A549 (cell line): Measurements from ENCODE around the gene PPP2R2C. TPM values are rescaled to one million over a fixed set of nuclear protein-coding genes. Genes with fewer than 3 reads are reported as not detected.

Source experiments
- ATAC-seq, 2 experiments: fragments of 200-7000 bp in 1 of 2; fragments of >200 bp in 1 of 2; cut with Nextera tagmentation in 1 of 2; cut with Tn5 transposase in 1 of 2; 3 replicates each; pipeline versions ENCODE4 v1.8.0 to v1.9.1; 2018 to 2020; ENCODE audit warnings: mild to moderate bottlenecking in 1 of 2, moderate library complexity in 1 of 2
- CTCF ChIA-PET: fragments of 300-600 bp; sonication (Branson Sonifier 250); formaldehyde crosslinking; extraction: SDS; loops from one replicate; lab custom pipeline; 2021; ENCODE audit warnings: antibody characterized with exemption, inconsistent platforms; lab: Yijun Ruan, JAX
- POLR2A ChIA-PET: fragments of 350-600 bp; formaldehyde crosslinking; extraction: SDS; loops from one replicate; lab custom pipeline; 2021; ENCODE audit warnings: antibody characterized with exemption, inconsistent platforms; lab: Yijun Ruan, JAX
- DNase-seq, 2 experiments: peaks; one replicate each; pipeline versions ENCODE4 v3.0.0 to v3.0.0-alpha.2; 2011 to 2016; ENCODE audit warnings: low read depth in 1 of 2, low spot score in 1 of 2
- FAIRE-seq: peaks from 2 replicates; lab custom pipeline; 2011; peaks lifted over from hg19 to GRCh38; lab: Jason Lieb, UNC
- H3K27ac ChIP-seq, 2 experiments: fragments of >200 bp; sonication (Bioruptor Twin); formaldehyde crosslinking; 3 replicates each; pipeline ENCODE4 v1.5.1; 2016 to 2017
- H3K4me1 ChIP-seq: fragments of >200 bp; sonication (Bioruptor Twin); formaldehyde crosslinking; 3 replicates; pipeline ENCODE4 v1.6.1; 2016
- H3K4me2 ChIP-seq: fragments of >200 bp; sonication (Bioruptor Twin); formaldehyde crosslinking; 3 replicates; pipeline ENCODE4 v1.6.1; 2016
- H3K4me3 ChIP-seq: fragments of >200 bp; sonication (Bioruptor Twin); formaldehyde crosslinking; 3 replicates; pipeline ENCODE4 v1.5.1; 2016
- H3K9me3 ChIP-seq: fragments of >200 bp; sonication (Bioruptor Twin); formaldehyde crosslinking; 3 replicates; pipeline ENCODE4 v1.6.1; 2016
- BHLHE40 ChIP-seq: IDR thresholded peaks from 2 replicates; pipeline ENCODE4 v1.6.1; 2012; ENCODE audit warnings: low read depth, low read length, inconsistent platforms
- CBX8 ChIP-seq: fragments of 200-600 bp; sonication (generic); IDR thresholded peaks from 2 replicates; pipeline ENCODE4 v1.6.1; 2016
- CHD2 ChIP-seq: fragments of 150-350 bp; IDR thresholded peaks from 2 replicates; pipeline ENCODE4 v1.6.1; 2014; ENCODE audit warnings: low read length; ENCODE audit not compliant: partially characterized antibody
- CTCF ChIP-seq: fragments of >200 bp; sonication (Bioruptor Twin); formaldehyde crosslinking; IDR thresholded peaks from 3 replicates; pipeline ENCODE4 v1.5.1; 2016
- ELK1 ChIP-seq: fragments of 150-350 bp; IDR thresholded peaks from 2 replicates; pipeline ENCODE4 v1.6.1; 2014; ENCODE audit warnings: low read depth, mild to moderate bottlenecking, low read length
- EP300 ChIP-seq, 2 experiments: fragments of >200 bp; sonication (Bioruptor Twin); formaldehyde crosslinking; IDR thresholded peaks; 2 replicates in 1 of 2; 3 replicates in 1 of 2; pipeline ENCODE4 v1.6.1; 2016 to 2017
- FOSL2 ChIP-seq, 2 experiments: fragments of 450-650 bp in 1 of 2; fragments of >200 bp in 1 of 2; sonication (Bioruptor Twin) in 1 of 2; formaldehyde crosslinking; IDR thresholded peaks; 2 replicates each; pipeline versions ENCODE4 v1.5.0 to v1.6.1; 2016 to 2020; ENCODE audit warnings: mild to moderate bottlenecking in 1 of 2, moderate library complexity in 1 of 2
- HDAC2 ChIP-seq: fragments of 200-600 bp; sonication (generic); IDR thresholded peaks from 2 replicates; pipeline ENCODE4 v1.6.1; 2016
- HEYL ChIP-seq: fragments of 250-450 bp; sonication (Bioruptor Pico); IDR thresholded peaks from 2 replicates; pipeline ENCODE4 v1.8.0; 2021; ENCODE audit warnings: mild to moderate bottlenecking, moderate library complexity
- HMGXB4 ChIP-seq: fragments of 250-450 bp; sonication (Bioruptor Pico); IDR thresholded peaks from 2 replicates; pipeline ENCODE4 v1.5.0; 2021; ENCODE audit warnings: mild to moderate bottlenecking, moderate library complexity, borderline replicate concordance
- HOXB5 ChIP-seq: fragments of 250-450 bp; sonication (Bioruptor Pico); IDR thresholded peaks from 2 replicates; pipeline ENCODE4 v1.5.0; 2020; ENCODE audit warnings: mild to moderate bottlenecking, moderate library complexity
- JUN ChIP-seq, 2 experiments: fragments of >200 bp; sonication (Bioruptor Twin); formaldehyde crosslinking; IDR thresholded peaks; 2 replicates in 1 of 2; 3 replicates in 1 of 2; pipeline ENCODE4 v1.6.1; 2016 to 2017
- KDM5A ChIP-seq: fragments of 200-600 bp; sonication (generic); IDR thresholded peaks from 2 replicates; pipeline ENCODE4 v1.6.1; 2016; ENCODE audit warnings: antibody characterized with exemption, mild to moderate bottlenecking
- RAD21 ChIP-seq, 2 experiments: fragments of >200 bp in 1 of 2; sonication (Bioruptor Twin) in 1 of 2; formaldehyde crosslinking in 1 of 2; IDR thresholded peaks in 1 of 2; conservative IDR thresholded peaks in 1 of 2; 2 replicates in 1 of 2; 3 replicates in 1 of 2; pipeline ENCODE4 v1.6.1; 2012 to 2018; ENCODE audit warnings: inconsistent platforms in 1 of 2
- RARB ChIP-seq: fragments of 250-450 bp; sonication (Bioruptor Pico); IDR thresholded peaks from 2 replicates; pipeline ENCODE4 v1.8.0; 2021; ENCODE audit warnings: mild to moderate bottlenecking, moderate library complexity
- RCOR1 ChIP-seq: fragments of 150-350 bp; IDR thresholded peaks from 2 replicates; pipeline ENCODE4 v1.6.1; 2014; ENCODE audit warnings: antibody characterized with exemption, low read length, low read depth
- RFX5 ChIP-seq: fragments of 450-650 bp; IDR thresholded peaks from 2 replicates; pipeline ENCODE4 v1.7.1; 2014; ENCODE audit warnings: antibody characterized with exemption, mild to moderate bottlenecking, moderate library complexity
- SMC3 ChIP-seq: fragments of >200 bp; sonication (Bioruptor Twin); formaldehyde crosslinking; IDR thresholded peaks from 3 replicates; pipeline ENCODE4 v1.6.1; 2018; ENCODE audit warnings: inconsistent platforms
- ZFP36 ChIP-seq: fragments of 450-650 bp; IDR thresholded peaks from 2 replicates; pipeline ENCODE4 v1.6.1; 2014; ENCODE audit warnings: borderline replicate concordance; ENCODE audit not compliant: partially characterized antibody
- WGBS: methylation state at CpG from one replicate; pipeline ENCODE4 v1.1.6; 2017; ENCODE audit errors: missing lambda C conversion rate; 5-methylcytosine and 5-hydroxymethylcytosine counted together
- polyA plus RNA-seq, 4 experiments: library from polyadenylated mRNA; depleted of rRNA in 3 of 4; stranded (reverse); fragments of >200 nt; fragmentation: RNase III in 1 of 4; extraction: RNeasy Plus Mini Kit Qiagen cat#74134 plus additional on column Dnase treatment in 1 of 4; gene quantifications; 2 replicates in 3 of 4; 3 replicates in 1 of 4; pipeline ENCODE4 v1.2.3, GENCODE V29; 2011 to 2017

The PPP2R2C gene
- polyA plus RNA-seq, 2 of the 4 experiments (the other 2 are of a cell fraction) = 23.9 to 29.4 TPM

GRCh38 chr4:6333301-6334202, 138.9 kb downstream of the PPP2R2C start:
- TF ChIP-seq CTCF (peak; percentile 29; the same call in 1 of the 3 replicates), FOSL2 (IDR thresholded peaks at IDR 0.05) (no peak), FOSL2 (CRISPR knock-in tag; IDR thresholded peaks at IDR 0.05) (no peak), SMC3 (no peak), RARB (CRISPR knock-in tag) (no peak), JUN (IDR thresholded peaks at IDR 0.05) (no peak), RCOR1 (no peak)
- no peak for FAIRE-seq
- Histone ChIP-seq H3K4me2 (no peak overlapping the region), H3K4me3 (no peak overlapping the region), H3K9me3 (no peaks in the 10 kb centered on the region), H3K4me1 (no peaks in the 10 kb centered on the region), H3K27ac (no peak overlapping the region)
- no peak for ATAC-seq
- CTCF ChIA-PET = interaction anchor here (1.0 to 13.8 kb wide), 11 partner anchors 9 to 335 kb away, joined by 3 to 408 read pairs (median 11); no protein-coding TSS in a partner anchor
- POLR2A ChIA-PET = no interaction called here
- 86% methylated on average over 16 of the region's 19 CpGs for WGBS
- DNase-seq = peak in 1 of 2 experiments; percentile 37

- Histone ChIP-seq H3K4me2 (no peak overlapping the region), H3K4me1 (no peaks in the 10 kb centered on the region), H3K9me3 (no peaks in the 10 kb centered on the region), H3K4me3 (no peak overlapping the region), H3K27ac (no peak overlapping the region)
- FAIRE-seq = no peak
- POLR2A ChIA-PET = no interaction called here
- ATAC-seq = no peak
- 90% methylated on average over 6 of the region's 6 CpGs for WGBS
- CTCF ChIA-PET = interaction anchor here (1.0 to 13.8 kb wide), 15 partner anchors 10 to 334 kb away, joined by 4 to 408 read pairs (median 8); no protein-coding TSS in a partner anchor
- TF ChIP-seq HDAC2 (no peak), ZFP36 (peak; percentile 70)
- DNase-seq = no peak
These were observed 139.8 kb downstream of the PPP2R2C start for GRCh38 chr4:6332669-6333050.

- no peak for FAIRE-seq
- no peaks in the 10 kb centered on the region for H3K4me1 ChIP-seq
- TF ChIP-seq RAD21 (conservative IDR thresholded peaks at IDR 0.05 in 1 of 2, IDR thresholded peaks at IDR 0.05 in 1 of 2) (peak; percentile 23 to 49; a peak in 2 of 5 replicates), CTCF (peak; percentile 48), HDAC2 (no peak)
- WGBS = 73% methylated on average over 14 of the region's 18 CpGs
- no peak overlapping the region for H3K4me2 ChIP-seq
- no peak overlapping the region for H3K27ac ChIP-seq
- peak in 1 of 2 experiments; percentile 52; a peak in 3 of 6 replicates for ATAC-seq
- no peak overlapping the region for H3K4me3 ChIP-seq
- H3K9me3 ChIP-seq = no peaks in the 10 kb centered on the region
- CTCF ChIA-PET = interaction anchor here (0.9 to 13.8 kb wide), 23 partner anchors 11 to 343 kb away, joined by 3 to 408 read pairs (median 6); no protein-coding TSS in a partner anchor
- peak in 1 of 2 experiments; percentile 13 for DNase-seq
- POLR2A ChIA-PET = no interaction called here
These were observed 140.3 kb downstream of the PPP2R2C start for GRCh38 chr4:6332042-6332668.

- FAIRE-seq = no peak
- TF ChIP-seq RARB (CRISPR knock-in tag) (no peak), KDM5A (no peak), CHD2 (no peak), BHLHE40 (no peak), HMGXB4 (CRISPR knock-in tag) (no peak), CBX8 (no peak), RFX5 (no peak), ELK1 (no peak), HEYL (no peak), HDAC2 (no peak), HOXB5 (no peak), JUN (IDR thresholded peaks at IDR 0.05) (no peak), EP300 (IDR thresholded peaks at IDR 0.05) (no peak)
These were observed 140.9 kb downstream of the PPP2R2C start for GRCh38 chr4:6331468-6331867.

More at GRCh38 chr4:6331468-6331867, 140.9 kb downstream of the PPP2R2C start:
- Histone ChIP-seq H3K27ac (no peak overlapping the region), H3K4me1 (no peaks in the 10 kb centered on the region), H3K4me3 (no peak overlapping the region), H3K9me3 (no peaks in the 10 kb centered on the region), H3K4me2 (no peak overlapping the region)
- CTCF ChIA-PET = interaction anchor here (0.6 to 13.8 kb wide), 33 partner anchors 10 to 368 kb away, joined by 3 to 408 read pairs (median 5); no protein-coding TSS in a partner anchor
- ATAC-seq (no peak), DNase-seq (no peak)
- WGBS = 96% methylated on average over 6 of the region's 6 CpGs
- POLR2A ChIA-PET = no interaction called here
